IMR-90 (cell line): Measurements from ENCODE around the gene ASAH2. TPM values are rescaled to one million over a fixed set of nuclear protein-coding genes. Genes with fewer than 3 reads are reported as not detected.

Experiments
- ATAC-seq: fragments of 200-7000 bp; cut with Tn5 transposase; 2 replicates; pipeline ENCODE4 v1.9.1; 2020; ENCODE audit warnings: low read depth, mild to moderate bottlenecking, moderate library complexity
- BruUV-seq: library from RNA; stranded (reverse); fragments of 400-500 nt; replicated peaks from 2 replicates; lab custom pipeline; 2021; lab: Mats Ljungman, UMichigan
- CTCF ChIA-PET: fragments of 300-600 bp; formaldehyde crosslinking; extraction: SDS; loops from one replicate; lab custom pipeline; 2021; ENCODE audit warnings: antibody characterized with exemption; lab: Yijun Ruan, JAX
- POLR2A ChIA-PET: fragments of 300-600 bp; sonication (Branson Sonifier 250); formaldehyde crosslinking; loops from one replicate; lab custom pipeline; 2022; ENCODE audit warnings: antibody characterized with exemption; ENCODE audit not compliant: unreplicated experiment; lab: Charles Lee
- DNase-seq: peaks from one replicate; pipeline ENCODE4 v3.0.0; 2013
- H2AFZ ChIP-seq: replicated peaks from 2 replicates; pipeline ENCODE3; 2013; ENCODE audit warnings: low read length, mild to moderate bottlenecking; ENCODE audit not compliant: poor library complexity
- H2AK5ac ChIP-seq: 2 replicates; pipeline ENCODE4 v1.6.1; 2013; ENCODE audit warnings: low read depth, low read length, inconsistent platforms
- H2AK9ac ChIP-seq: replicated peaks from 2 replicates; pipeline ENCODE3; 2013; ENCODE audit warnings: mild to moderate bottlenecking, low read depth, low read length, moderate library complexity; ENCODE audit not compliant: poor library complexity
- H2BK120ac ChIP-seq: 2 replicates; pipeline ENCODE4 v1.6.1; 2013; ENCODE audit warnings: low read depth, low read length, inconsistent platforms
- H2BK15ac ChIP-seq: 3 replicates; pipeline ENCODE4 v1.6.1; 2013; ENCODE audit warnings: low read depth, low read length, inconsistent platforms
- H2BK20ac ChIP-seq: 2 replicates; pipeline ENCODE4 v1.6.1; 2013; ENCODE audit warnings: low read depth, mild to moderate bottlenecking, inconsistent platforms, low read length, moderate library complexity
- H2BK5ac ChIP-seq: 2 replicates; pipeline ENCODE4 v1.6.1; 2013; ENCODE audit warnings: mild to moderate bottlenecking, low read depth, low read length, inconsistent platforms; ENCODE audit not compliant: poor library complexity, severe bottlenecking
- H3K14ac ChIP-seq: replicated peaks from 2 replicates; pipeline ENCODE4 v1.6.1; 2013; ENCODE audit warnings: low read depth, low read length, inconsistent platforms
- H3K18ac ChIP-seq: 2 replicates; pipeline ENCODE4 v1.6.1; 2013; ENCODE audit warnings: low read depth, low read length, control low read depth
- H3K23ac ChIP-seq: 2 replicates; pipeline ENCODE4 v1.6.1; 2013; ENCODE audit warnings: low read depth, low read length, inconsistent platforms
- H3K27ac ChIP-seq: 2 replicates; pipeline ENCODE4 v1.5.1; 2013; ENCODE audit warnings: mild to moderate bottlenecking, control low read depth, low read length; ENCODE audit not compliant: insufficient read depth
- H3K27me3 ChIP-seq: 2 replicates; pipeline ENCODE4 v1.6.1; 2013; ENCODE audit warnings: low read length; ENCODE audit not compliant: control insufficient read depth, insufficient read depth
- H3K36me3 ChIP-seq: 2 replicates; pipeline ENCODE4 v1.6.1; 2013; ENCODE audit warnings: low read length, mixed read lengths; ENCODE audit not compliant: control insufficient read depth, insufficient read depth
- H3K4ac ChIP-seq: 2 replicates; pipeline ENCODE4 v1.6.1; 2013; ENCODE audit warnings: low read depth, low read length, inconsistent platforms
- H3K4me1 ChIP-seq: 2 replicates; pipeline ENCODE4 v1.6.1; 2013; ENCODE audit warnings: low read length, mixed read lengths; ENCODE audit not compliant: control insufficient read depth, insufficient read depth
- H3K4me2 ChIP-seq: 2 replicates; pipeline ENCODE4 v1.6.1; 2013; ENCODE audit warnings: low read depth, mild to moderate bottlenecking, control low read depth, low read length, moderate library complexity
- H3K4me3 ChIP-seq: 2 replicates; pipeline ENCODE4 v1.5.1; 2013; ENCODE audit warnings: low read depth, mild to moderate bottlenecking, control low read depth, low read length, moderate library complexity; ENCODE audit not compliant: insufficient read depth
- H3K56ac ChIP-seq: 2 replicates; pipeline ENCODE4 v1.6.1; 2013; ENCODE audit warnings: low read length, inconsistent platforms; ENCODE audit not compliant: insufficient read depth; ENCODE audit errors: extremely low read depth
- H3K79me1 ChIP-seq, 2 experiments: 2 replicates each; pipeline ENCODE4 v1.6.1; 2013; ENCODE audit warnings: low read length in 2 of 2, inconsistent platforms in 1 of 2, low read depth in 1 of 2
- H3K9ac ChIP-seq: 2 replicates; pipeline ENCODE4 v1.6.1; 2013; ENCODE audit warnings: low read depth, low read length, control low read depth
- H3K9me1 ChIP-seq: 2 replicates; pipeline ENCODE4 v1.6.1; 2013; ENCODE audit warnings: low read length, inconsistent platforms; ENCODE audit not compliant: insufficient read depth
- H3K9me3 ChIP-seq: 2 replicates; pipeline ENCODE4 v1.6.1; 2013; ENCODE audit warnings: low read length; ENCODE audit not compliant: control insufficient read depth, insufficient read depth
- H4K20me1 ChIP-seq: 2 replicates; pipeline ENCODE4 v1.6.1; 2013; ENCODE audit warnings: low read length, inconsistent platforms; ENCODE audit not compliant: insufficient read depth
- H4K5ac ChIP-seq: 2 replicates; pipeline ENCODE4 v1.6.1; 2013; ENCODE audit warnings: mild to moderate bottlenecking, low read depth, low read length, control low read depth
- H4K8ac ChIP-seq, 2 experiments: 2 replicates each; pipeline ENCODE4 v1.6.1; 2013; ENCODE audit warnings: low read depth in 2 of 2, low read length in 2 of 2, control low read depth in 1 of 2, inconsistent platforms in 1 of 2
- H4K91ac ChIP-seq: 2 replicates; pipeline ENCODE4 v1.6.1; 2013; ENCODE audit warnings: low read depth, low read length, inconsistent platforms; ENCODE audit not compliant: insufficient read depth
- BHLHE40 ChIP-seq: fragments of 150-350 bp; IDR thresholded peaks from 2 replicates; pipeline ENCODE4 v1.6.1; 2016; ENCODE audit warnings: mild to moderate bottlenecking, low read depth, low read length
- MXI1 ChIP-seq: IDR thresholded peaks from 2 replicates; pipeline ENCODE4 v1.6.1; 2012; ENCODE audit warnings: low read depth, mild to moderate bottlenecking, low read length, moderate library complexity, borderline replicate concordance
- SMC3 ChIP-seq: fragments of 150-350 bp; IDR thresholded peaks from 2 replicates; pipeline ENCODE4 v1.6.1; 2016; ENCODE audit warnings: low read depth, mild to moderate bottlenecking, antibody characterized with exemption, low read length, moderate library complexity
- WGBS, 2 experiments: methylation state at CpG; one replicate each; pipeline versions ENCODE4 v1.1.5 to v1.1.7; 2013; ENCODE audit warnings: missing lambda C conversion rate in 2 of 2; ENCODE audit not compliant: insufficient read length in 1 of 2; ENCODE audit errors: extremely low coverage in 2 of 2; 5-methylcytosine and 5-hydroxymethylcytosine counted together
- dilution Hi-C: fragments of 300-500 bp; cut with HindIII; formaldehyde crosslinking; loops from one replicate; pipeline ENCODE4 v1.14.3; 2018; ENCODE audit warnings: low sequenced_read_pairs; ENCODE audit not compliant: unreplicated experiment
- in situ Hi-C: fragments of 300-500 bp; cut with MboI; formaldehyde crosslinking; loops from 3 replicates; pipeline ENCODE4 v1.14.3; 2019; ENCODE audit warnings: low sequenced_read_pairs, inconsistent platforms, mixed read lengths
- intact Hi-C: fragments of 100-400 bp; cut with micrococcal nuclease; formaldehyde crosslinking; loops from 2 replicates; pipeline ENCODE4 v1.10.0; 2022
- polyA plus RNA-seq, 3 experiments: library from polyadenylated mRNA; depleted of rRNA; stranded (reverse); fragments of >200 nt; gene quantifications; 2 replicates each; pipeline ENCODE4 v1.2.3, GENCODE V29; 2012; ENCODE audit warnings: low replicate concordance in 1 of 3
- total RNA-seq: library from RNA; depleted of rRNA; stranded (reverse); fragments of >200 nt; gene quantifications from 2 replicates; pipeline ENCODE4 v1.2.3, GENCODE V29; 2012

Gene ASAH2
- total and polyA plus RNA-seq, 2 of the 4 experiments (the other 2 are of a cell fraction), result 0.18 to 0.31 TPM

DNA sequence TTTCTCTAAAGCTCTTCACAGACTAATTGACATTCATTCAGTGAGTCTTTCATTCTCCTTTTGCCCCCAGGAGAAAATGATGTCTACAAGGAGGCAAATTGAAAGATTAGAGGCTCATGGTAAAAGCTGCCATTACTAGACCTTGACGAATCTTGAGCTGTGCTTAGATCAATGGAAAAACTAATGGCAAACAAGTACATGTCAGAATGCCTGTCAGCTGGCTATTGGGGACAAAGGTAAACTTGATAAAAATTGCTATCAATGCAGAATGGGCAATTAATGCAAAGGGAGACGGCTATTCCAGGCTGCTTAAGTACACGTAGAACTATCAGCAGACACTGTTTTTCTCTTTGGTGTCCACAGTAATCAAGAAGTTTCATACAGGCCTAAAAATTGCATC, 3.3 kb downstream of the ASAH2 start:
- Histone ChIP-seq H2BK5ac (no peak overlapping the region), H3K23ac (no peak overlapping the region), H2BK20ac (no peak overlapping the region), H3K36me3 (no peaks in the 10 kb centered on the region), H4K8ac (no peak overlapping the region), H3K27me3 (peaks cover 23% of the 10 kb centered on the region), H3K14ac (no peak overlapping the region), H2AK9ac (no peak overlapping the region), H3K79me1 (no peaks in the 10 kb centered on the region), H2AK5ac (no peak overlapping the region), H3K9ac (no peak overlapping the region), H2BK15ac (no peak overlapping the region), H4K91ac (no peak overlapping the region), H3K27ac (no peak overlapping the region), H2AFZ (no peak overlapping the region), H3K4me1 (no peaks in the 10 kb centered on the region), H3K9me1 (no peaks in the 10 kb centered on the region), H3K56ac (no peak overlapping the region), H3K4ac (no peak overlapping the region), H2BK120ac (no peak overlapping the region), H3K4me3 (no peak overlapping the region), H4K20me1 (no peaks in the 10 kb centered on the region), H4K5ac (no peak overlapping the region), H3K9me3 (no peaks in the 10 kb centered on the region), H3K18ac (no peak overlapping the region), H3K4me2 (no peak overlapping the region)
- 57% methylated on average over 1 of the region's 3 CpGs; no CpG with 5 or more reads in 1 of the 2 experiments for WGBS, 2 experiments
- intact Hi-C loops, result no loop called here
- dilution Hi-C loops, result no loop called here
- ATAC-seq (no peak), DNase-seq (no peak)
- TF ChIP-seq SMC3 (no peak), MXI1 (no peak), BHLHE40 (no peak)
- ChIA-PET POLR2A (no interaction called here), CTCF (interaction anchor here (1.3 kb wide), 1 partner anchor 9 kb away, joined by 5 read pairs; no protein-coding TSS in a partner anchor)
- in situ Hi-C loops, result no loop called here
- BruUV-seq, result no TSS peak
